C4-2B (cell line): ENCODE measurements around the gene CYP39A1.

Experiments
- CTCF ChIP-seq: fragments of 450-650 bp; conservative IDR thresholded peaks from 2 replicates; pipeline ENCODE4 v1.5.1; 2017; ENCODE audit warnings: mild to moderate bottlenecking
- ZFX ChIP-seq: fragments of 450-650 bp; IDR thresholded peaks from 2 replicates; pipeline ENCODE4 v1.6.1; 2017

DNA sequence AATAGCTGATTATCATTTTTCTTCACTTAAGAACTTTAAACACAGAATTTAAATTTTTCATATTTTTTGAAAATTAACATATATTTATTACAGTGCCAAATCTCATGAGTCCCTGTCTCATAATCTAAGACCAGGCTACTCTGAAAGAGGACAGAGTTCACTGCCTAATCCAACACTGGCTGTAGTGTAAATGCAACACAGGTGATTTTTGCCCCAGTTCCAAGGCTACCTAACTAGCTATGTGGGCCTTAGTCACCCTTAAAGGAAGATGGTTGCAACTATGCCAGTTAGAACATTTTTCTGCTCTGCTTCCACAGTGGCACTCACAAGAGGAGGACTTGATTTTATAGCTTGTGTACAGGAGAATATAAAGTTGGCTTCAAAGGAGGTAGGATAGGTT, 5.0 kb upstream of the CYP39A1 start:
- no peak for TF ChIP-seq CTCF
- no peak for TF ChIP-seq ZFX
